ENCODE measurements around the gene CLBA1. TPM values are rescaled to one million over a fixed set of nuclear protein-coding genes. Genes with fewer than 3 reads are reported as not detected.

The CLBA1 gene
- total and polyA plus RNA-seq, 2 donors from 2014 or later: 13.2 to 22.6 TPM

DNA sequence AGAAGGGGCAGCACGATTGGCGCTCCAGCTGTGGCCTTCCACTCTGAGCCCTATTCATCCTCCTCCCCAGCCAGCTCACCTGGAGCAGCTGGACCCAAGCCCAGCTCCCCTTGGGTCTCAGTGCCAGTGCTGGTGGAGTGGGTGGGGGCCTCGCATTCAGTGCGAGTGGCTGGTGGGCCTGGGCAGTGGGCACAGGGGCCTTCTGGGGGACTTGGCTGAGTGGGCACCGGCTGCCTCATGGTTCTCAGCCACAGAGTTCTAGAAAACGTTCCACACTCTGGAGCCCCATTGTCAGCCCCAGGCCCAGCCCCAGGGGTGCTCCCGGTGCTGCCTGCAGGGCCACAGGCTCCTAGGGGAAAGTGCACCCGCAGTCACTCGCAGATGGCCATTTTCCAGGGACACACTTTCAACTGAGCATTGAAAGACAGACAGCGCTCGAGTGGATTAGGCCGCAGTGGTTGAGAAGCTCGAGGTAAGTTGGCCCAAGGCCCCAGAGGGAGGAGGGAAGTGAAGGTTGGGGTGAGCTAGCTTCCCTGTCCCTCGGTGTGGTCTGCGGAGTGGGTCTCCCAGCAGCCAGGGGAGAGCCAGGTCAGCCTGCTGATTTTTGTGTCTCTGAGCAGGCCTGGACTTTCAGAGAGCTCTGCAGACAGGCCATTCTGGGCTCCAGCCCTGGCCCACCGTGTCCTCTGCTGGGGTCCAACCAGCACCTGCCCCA is 3.8 kb downstream of the CLBA1 start:
- FAIRE-seq: no peak
- Histone ChIP-seq H3K9ac (ENCODE audit: low read length in 3 of 3) (no peak overlapping the region), H3K4me1 (ENCODE audit: control insufficient read depth in 2 of 3, insufficient read depth in 2 of 3, low read depth in 1 of 3, low read length in 3 of 3) (peaks cover 0 to 10% (median 0%) of the 10 kb centered on the region in 3 donors), H3K36me3 (ENCODE audit: control insufficient read depth in 2 of 3, insufficient read depth in 3 of 3, low read length in 3 of 3) (peaks cover 0 to 8% (median 4%) of the 10 kb centered on the region in 3 donors), H3K27me3 (ENCODE audit: control insufficient read depth, insufficient read depth, low read length) (no peaks in the 10 kb centered on the region), H3K9me3 (ENCODE audit: control insufficient read depth in 2 of 3, insufficient read depth in 1 of 3, low read length in 3 of 3) (no peaks in the 10 kb centered on the region), H3K27ac (ENCODE audit: low read depth in 2 of 2, low read length in 2 of 2) (no peak overlapping the region), H3K4me3 (ENCODE audit: low read length in 3 of 3) (no peak overlapping the region)
- intact Hi-C loops (cut with DNase I): no loop called here
- no peak for DNase-seq
- TF ChIP-seq, protein P1, sequence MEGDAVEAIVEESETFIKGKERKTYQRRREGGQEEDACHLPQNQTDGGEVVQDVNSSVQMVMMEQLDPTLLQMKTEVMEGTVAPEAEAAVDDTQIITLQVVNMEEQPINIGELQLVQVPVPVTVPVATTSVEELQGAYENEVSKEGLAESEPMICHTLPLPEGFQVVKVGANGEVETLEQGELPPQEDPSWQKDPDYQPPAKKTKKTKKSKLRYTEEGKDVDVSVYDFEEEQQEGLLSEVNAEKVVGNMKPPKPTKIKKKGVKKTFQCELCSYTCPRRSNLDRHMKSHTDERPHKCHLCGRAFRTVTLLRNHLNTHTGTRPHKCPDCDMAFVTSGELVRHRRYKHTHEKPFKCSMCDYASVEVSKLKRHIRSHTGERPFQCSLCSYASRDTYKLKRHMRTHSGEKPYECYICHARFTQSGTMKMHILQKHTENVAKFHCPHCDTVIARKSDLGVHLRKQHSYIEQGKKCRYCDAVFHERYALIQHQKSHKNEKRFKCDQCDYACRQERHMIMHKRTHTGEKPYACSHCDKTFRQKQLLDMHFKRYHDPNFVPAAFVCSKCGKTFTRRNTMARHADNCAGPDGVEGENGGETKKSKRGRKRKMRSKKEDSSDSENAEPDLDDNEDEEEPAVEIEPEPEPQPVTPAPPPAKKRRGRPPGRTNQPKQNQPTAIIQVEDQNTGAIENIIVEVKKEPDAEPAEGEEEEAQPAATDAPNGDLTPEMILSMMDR (IDR thresholded peaks at IDR 0.05; ENCODE audit: borderline replicate concordance, extremely low read depth, insufficient read depth): no peak

DNA sequence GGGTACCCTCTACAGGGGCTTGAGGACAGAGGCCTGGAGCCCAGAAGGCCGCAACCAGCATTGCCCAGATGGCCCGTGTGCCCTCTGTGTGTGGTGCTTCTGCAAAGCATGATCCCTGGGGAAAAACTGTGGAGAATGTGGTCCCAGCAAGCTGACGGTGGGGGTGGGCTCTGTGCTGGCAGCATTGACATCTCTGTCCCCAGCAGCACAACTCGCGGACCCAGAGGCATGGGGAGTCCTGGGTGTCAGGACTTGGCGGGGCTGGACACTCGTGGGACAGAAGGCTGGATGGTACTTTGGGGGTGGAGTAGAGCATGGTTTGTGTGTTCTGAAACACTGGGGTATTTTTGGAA is 4.3 kb downstream of the CLBA1 start:
- no peak for DNase-seq
- intact Hi-C loops (cut with DNase I): no loop called here

DNA sequence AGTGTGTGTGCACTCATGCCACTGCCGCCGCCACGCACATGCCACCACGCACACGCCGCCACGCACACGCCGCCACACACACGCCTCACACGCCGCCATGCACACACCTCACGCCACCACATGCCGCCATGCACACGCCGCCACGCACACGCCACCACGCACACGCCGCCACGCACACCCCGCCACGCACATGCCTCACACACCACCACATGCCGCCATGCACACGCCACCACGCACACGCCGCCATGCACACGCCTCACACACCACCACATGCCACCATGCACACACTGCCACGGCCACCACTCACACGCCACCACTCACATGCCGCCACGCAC is 6.3 kb downstream of the CLBA1 start:
- peaks cover 0 to 13% (median 4%) of the 10 kb centered on the region in 3 donors for H3K36me3 ChIP-seq (ENCODE audit: control insufficient read depth in 2 of 3, insufficient read depth in 3 of 3, low read length in 3 of 3)

More for the DNA sequence above, 4.3 kb downstream of the CLBA1 start:
- TF ChIP-seq, protein P1 (IDR thresholded peaks at IDR 0.05; ENCODE audit: borderline replicate concordance, extremely low read depth, insufficient read depth): no peak
- Histone ChIP-seq H3K36me3 (ENCODE audit: control insufficient read depth in 2 of 3, insufficient read depth in 3 of 3, low read length in 3 of 3) (peaks cover 0 to 8% (median 4%) of the 10 kb centered on the region in 3 donors), H3K9me3 (ENCODE audit: control insufficient read depth in 2 of 3, insufficient read depth in 1 of 3, low read length in 3 of 3) (no peaks in the 10 kb centered on the region), H3K27me3 (ENCODE audit: control insufficient read depth, insufficient read depth, low read length) (no peaks in the 10 kb centered on the region), H3K9ac (ENCODE audit: low read length in 3 of 3) (no peak overlapping the region), H3K27ac (ENCODE audit: low read depth in 2 of 2, low read length in 2 of 2) (no peak overlapping the region), H3K4me1 (ENCODE audit: control insufficient read depth in 2 of 3, insufficient read depth in 2 of 3, low read depth in 1 of 3, low read length in 3 of 3) (peaks cover 0 to 10% (median 0%) of the 10 kb centered on the region in 3 donors), H3K4me3 (ENCODE audit: low read length in 3 of 3) (no peak overlapping the region)
- FAIRE-seq: no peak

More for the DNA sequence above, 6.3 kb downstream of the CLBA1 start:
- H3K9ac ChIP-seq (ENCODE audit: low read length in 3 of 3): no peak overlapping the region
- no peak overlapping the region for H3K4me3 ChIP-seq (ENCODE audit: low read length in 3 of 3)
- DNase-seq: no peak
- intact Hi-C loops (cut with DNase I): no loop called here
- no peak for FAIRE-seq
- no peaks in the 10 kb centered on the region for H3K27me3 ChIP-seq (ENCODE audit: control insufficient read depth, insufficient read depth, low read length)
- no peaks in the 10 kb centered on the region for H3K9me3 ChIP-seq (ENCODE audit: control insufficient read depth in 2 of 3, insufficient read depth in 1 of 3, low read length in 3 of 3)
- H3K4me1 ChIP-seq (ENCODE audit: control insufficient read depth in 2 of 3, insufficient read depth in 2 of 3, low read depth in 1 of 3, low read length in 3 of 3): peaks cover 0 to under 1% (median 0%) of the 10 kb centered on the region in 3 donors
- no peak overlapping the region for H3K27ac ChIP-seq (ENCODE audit: low read depth in 2 of 2, low read length in 2 of 2)
- TF ChIP-seq, protein P1 (IDR thresholded peaks at IDR 0.05; ENCODE audit: borderline replicate concordance, extremely low read depth, insufficient read depth): no peak
